ENCODE data around the gene SLAIN2. TPM values are rescaled to one million over a fixed set of nuclear protein-coding genes. Genes with fewer than 3 reads are reported as not detected.

The SLAIN2 gene
- total RNA-seq, 1 experiment from 2014 or later: 12.5 TPM

DNA sequence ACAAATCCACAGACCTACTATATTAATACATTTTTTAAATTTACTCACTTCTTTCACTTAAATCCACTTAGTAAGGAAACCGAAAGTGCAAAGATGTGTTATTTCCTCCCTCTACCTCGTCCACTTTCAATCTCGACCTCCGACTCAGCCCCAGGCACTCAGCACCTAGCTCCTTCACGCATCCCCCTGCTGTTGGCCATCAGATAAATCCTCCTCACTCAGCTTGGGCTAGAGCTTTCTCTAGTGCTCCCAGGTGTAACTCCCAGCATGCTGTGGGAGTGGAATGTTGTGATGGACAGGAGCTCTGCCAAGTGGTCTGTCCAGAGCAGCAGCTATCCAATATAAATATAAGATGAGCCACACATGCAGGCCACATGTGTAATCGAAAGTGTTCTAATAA is 45.0 kb upstream of the SLAIN2 start:
- ChIA-PET CTCF (no interaction called here), POLR2A (ENCODE audit: unreplicated experiment) (no interaction called here)
- no peaks in the 10 kb centered on the region for H3K9me2 ChIP-seq (replicated peaks; ENCODE audit: low read length)
- H3K9ac ChIP-seq (ENCODE audit: low read length): no peak overlapping the region
- no peaks in the 10 kb centered on the region for H3K79me2 ChIP-seq (ENCODE audit: low read length)
- peaks cover 8% of the 10 kb centered on the region; the same call in 1 of the 2 replicates for H3K4me1 ChIP-seq (ENCODE audit: insufficient read depth, low read length)
- 0 out of 2 replicates have a peak overlapping the region, but pooled peaks have one; percentile 43 for H3K27ac ChIP-seq (ENCODE audit: low read length)
- TF ChIP-seq, protein P1, sequence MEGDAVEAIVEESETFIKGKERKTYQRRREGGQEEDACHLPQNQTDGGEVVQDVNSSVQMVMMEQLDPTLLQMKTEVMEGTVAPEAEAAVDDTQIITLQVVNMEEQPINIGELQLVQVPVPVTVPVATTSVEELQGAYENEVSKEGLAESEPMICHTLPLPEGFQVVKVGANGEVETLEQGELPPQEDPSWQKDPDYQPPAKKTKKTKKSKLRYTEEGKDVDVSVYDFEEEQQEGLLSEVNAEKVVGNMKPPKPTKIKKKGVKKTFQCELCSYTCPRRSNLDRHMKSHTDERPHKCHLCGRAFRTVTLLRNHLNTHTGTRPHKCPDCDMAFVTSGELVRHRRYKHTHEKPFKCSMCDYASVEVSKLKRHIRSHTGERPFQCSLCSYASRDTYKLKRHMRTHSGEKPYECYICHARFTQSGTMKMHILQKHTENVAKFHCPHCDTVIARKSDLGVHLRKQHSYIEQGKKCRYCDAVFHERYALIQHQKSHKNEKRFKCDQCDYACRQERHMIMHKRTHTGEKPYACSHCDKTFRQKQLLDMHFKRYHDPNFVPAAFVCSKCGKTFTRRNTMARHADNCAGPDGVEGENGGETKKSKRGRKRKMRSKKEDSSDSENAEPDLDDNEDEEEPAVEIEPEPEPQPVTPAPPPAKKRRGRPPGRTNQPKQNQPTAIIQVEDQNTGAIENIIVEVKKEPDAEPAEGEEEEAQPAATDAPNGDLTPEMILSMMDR (conservative IDR thresholded peaks at IDR 0.05; ENCODE audit: low read depth, low read length): no peak
- TF ChIP-seq EZH2 (IDR thresholded peaks at IDR 0.05; ENCODE audit: low read length, unreplicated experiment) (no peak), EZH2phosphoT487 (IDR thresholded peaks at IDR 0.05; ENCODE audit: borderline replicate concordance, low read length) (no peak)
- no peaks in the 10 kb centered on the region for H3K9me3 ChIP-seq (ENCODE audit: low read length)
- H3K4me3 ChIP-seq (ENCODE audit: low read length): no peak overlapping the region
- BruUV-seq (replicated peaks): no TSS peak
- intact Hi-C loops (cut with micrococcal nuclease): no loop called here
- no peak overlapping the region for H3K4me2 ChIP-seq (ENCODE audit: low read length)
- no peak overlapping the region for H2AFZ ChIP-seq (ENCODE audit: low read length)
- no peaks in the 10 kb centered on the region for H3K27me3 ChIP-seq (ENCODE audit: low read length)
- H3F3A ChIP-seq (ENCODE audit: low read length, unreplicated experiment): no peaks in the 10 kb centered on the region
- ATAC-seq (no peak), DNase-seq (no peak)
- H3K36me3 ChIP-seq (ENCODE audit: low read depth, low read length): no peaks in the 10 kb centered on the region
- H4K20me1 ChIP-seq (ENCODE audit: low read length): no peaks in the 10 kb centered on the region

DNA sequence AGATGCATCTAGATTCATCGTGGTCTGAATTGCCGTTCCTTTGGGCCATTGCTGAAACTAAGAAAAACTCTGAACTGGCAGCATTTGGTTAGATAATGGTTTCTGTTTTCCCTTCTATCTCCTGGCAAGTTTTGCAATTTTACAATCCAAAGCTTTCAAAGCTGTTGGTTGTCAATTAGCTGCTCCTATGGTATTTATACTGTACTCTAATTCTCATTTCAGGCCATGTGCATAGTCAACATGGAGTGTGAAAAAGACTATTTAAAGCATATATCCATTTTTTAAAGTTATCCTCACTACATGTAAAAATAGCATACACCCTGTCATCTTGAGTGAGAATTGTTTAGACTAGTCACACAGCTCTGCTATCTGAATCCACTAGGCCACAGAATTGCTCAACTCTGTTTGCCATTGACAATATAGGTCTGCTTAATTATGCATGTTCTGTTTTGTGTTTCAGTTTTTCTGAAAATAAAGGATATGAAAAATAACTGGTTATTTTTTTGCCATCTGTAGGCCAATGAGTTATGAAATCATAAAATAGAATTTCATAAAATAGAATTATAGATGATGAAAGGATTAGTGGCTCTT is 44.0 kb upstream of the SLAIN2 start:
- H3K9me3 ChIP-seq (ENCODE audit: low read length): no peaks in the 10 kb centered on the region
- ATAC-seq (no peak), DNase-seq (no peak)
- H3K4me3 ChIP-seq (ENCODE audit: low read length): no peak overlapping the region
- CTCF ChIA-PET: no interaction called here
- H3K9me2 ChIP-seq (replicated peaks; ENCODE audit: low read length): no peaks in the 10 kb centered on the region
- H3K27ac ChIP-seq (ENCODE audit: low read length): no peak overlapping the region
- no peaks in the 10 kb centered on the region for H3F3A ChIP-seq (ENCODE audit: low read length, unreplicated experiment)
- no peak for TF ChIP-seq EZH2phosphoT487 (IDR thresholded peaks at IDR 0.05; ENCODE audit: borderline replicate concordance, low read length)
- TF ChIP-seq, protein P1 (conservative IDR thresholded peaks at IDR 0.05; ENCODE audit: low read depth, low read length): no peak
- intact Hi-C loops (cut with micrococcal nuclease): no loop called here
- POLR2A ChIA-PET (ENCODE audit: unreplicated experiment): no interaction called here
- peaks cover 8% of the 10 kb centered on the region; the same call in 1 of the 2 replicates for H3K4me1 ChIP-seq (ENCODE audit: insufficient read depth, low read length)
- H3K9ac ChIP-seq (ENCODE audit: low read length): no peak overlapping the region
- H3K79me2 ChIP-seq (ENCODE audit: low read length): no peaks in the 10 kb centered on the region
- H3K27me3 ChIP-seq (ENCODE audit: low read length): no peaks in the 10 kb centered on the region
- H4K20me1 ChIP-seq (ENCODE audit: low read length): no peaks in the 10 kb centered on the region
- no peak overlapping the region for H2AFZ ChIP-seq (ENCODE audit: low read length)
- no peaks in the 10 kb centered on the region for H3K36me3 ChIP-seq (ENCODE audit: low read depth, low read length)
- BruUV-seq (replicated peaks): no TSS peak
- no peak overlapping the region for H3K4me2 ChIP-seq (ENCODE audit: low read length)

DNA sequence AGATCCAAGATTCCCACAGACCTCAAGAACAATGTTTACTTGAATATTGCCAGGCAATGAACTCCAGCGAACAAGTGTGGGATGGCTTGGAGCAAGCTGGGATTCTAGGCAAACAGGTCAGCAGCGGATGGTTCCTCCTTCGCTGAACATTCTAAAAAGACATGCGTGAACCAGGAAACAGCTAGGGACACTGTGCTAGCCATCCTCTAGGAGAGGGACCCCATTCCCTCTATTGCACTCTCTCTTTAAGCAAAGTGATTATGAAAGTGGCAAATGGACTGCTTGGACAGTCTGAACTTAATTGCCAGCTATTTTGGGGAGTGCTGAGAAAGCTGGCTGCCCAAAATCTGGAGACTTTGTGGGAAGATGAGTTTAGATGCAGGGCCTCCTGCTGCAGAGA is 41.8 kb upstream of the SLAIN2 start:
- Histone ChIP-seq H4K20me1 (ENCODE audit: low read length) (no peaks in the 10 kb centered on the region), H3K27me3 (ENCODE audit: low read length) (no peaks in the 10 kb centered on the region), H3K9ac (ENCODE audit: low read length) (no peak overlapping the region), H2AFZ (ENCODE audit: low read length) (no peak overlapping the region), H3F3A (ENCODE audit: low read length, unreplicated experiment) (no peaks in the 10 kb centered on the region), H3K4me3 (ENCODE audit: low read length) (no peak overlapping the region), H3K36me3 (ENCODE audit: low read depth, low read length) (no peaks in the 10 kb centered on the region), H3K27ac (ENCODE audit: low read length) (no peak overlapping the region), H3K4me2 (ENCODE audit: low read length) (no peak overlapping the region), H3K79me2 (ENCODE audit: low read length) (no peaks in the 10 kb centered on the region), H3K4me1 (ENCODE audit: insufficient read depth, low read length) (peaks cover 8% of the 10 kb centered on the region; the same call in 1 of the 2 replicates), H3K9me3 (ENCODE audit: low read length) (no peaks in the 10 kb centered on the region), H3K9me2 (replicated peaks; ENCODE audit: low read length) (no peaks in the 10 kb centered on the region)
- no TSS peak for BruUV-seq (replicated peaks)
- TF ChIP-seq, protein P1 (conservative IDR thresholded peaks at IDR 0.05; ENCODE audit: low read depth, low read length): no peak
- no peak for TF ChIP-seq EZH2phosphoT487 (IDR thresholded peaks at IDR 0.05; ENCODE audit: borderline replicate concordance, low read length)
- no peak for TF ChIP-seq EZH2 (IDR thresholded peaks at IDR 0.05; ENCODE audit: low read length, unreplicated experiment)
- ATAC-seq (0 out of 2 replicates have a peak, but pooled peaks have one; percentile 9), DNase-seq (no peak)
- ChIA-PET POLR2A (ENCODE audit: unreplicated experiment) (no interaction called here), CTCF (no interaction called here)
- intact Hi-C loops (cut with micrococcal nuclease): no loop called here
